Measurements from ENCODE around the gene PAPOLA. TPM values are rescaled to one million over a fixed set of nuclear protein-coding genes. Genes with fewer than 3 reads are reported as not detected.

Gene PAPOLA
- total RNA-seq, 2 donors from 2014 or later, result 195 to 220 TPM

Other genes with a start within 250 kb of the PAPOLA start
- gene BDKRB1, start 246.2 kb upstream of the PAPOLA start, total RNA-seq, result not detected
- gene ATG2B, start 139.0 kb upstream of the PAPOLA start, total RNA-seq, result 10 to 100 TPM; 21.2 to 23.3 TPM
- 10 to 100 TPM; 16.0 to 24.7 TPM for gene GSKIP, start 138.9 kb upstream of the PAPOLA start, total RNA-seq
- 1 to 10 TPM in 1 of 2 donors, under 1 TPM in 1; 0.80 to 2.4 TPM for gene AK7, start 110.3 kb upstream of the PAPOLA start, total RNA-seq